GM06990 (cell line): Measurements from ENCODE around the gene KATNB1.
"Not testable (repeated sequence)": the region's sequence is repeated elsewhere in the genome, so short reads cannot be mapped to it uniquely, and the experiment has no call there.

Experiments
- DNase-seq: peaks from one replicate; pipeline ENCODE4 v3.0.0-alpha.2; 2011; ENCODE audit not compliant: insufficient read length; ENCODE audit errors: extremely low read depth
- H3K27me3 ChIP-seq: replicated peaks from 2 replicates; pipeline ENCODE4 v1.6.0; 2011; ENCODE audit warnings: low read length; ENCODE audit not compliant: control insufficient read depth, insufficient read depth
- H3K36me3 ChIP-seq: 2 replicates; pipeline ENCODE4 v1.5.1; 2011; ENCODE audit warnings: low read length; ENCODE audit not compliant: control insufficient read depth, insufficient read depth
- H3K4me3 ChIP-seq: replicated peaks from 2 replicates; pipeline ENCODE4 v1.5.1; 2011; ENCODE audit warnings: low read depth, mild to moderate bottlenecking, control low read depth, low read length
- CTCF ChIP-seq: IDR thresholded peaks from 2 replicates; pipeline ENCODE4 v1.5.1; 2011; ENCODE audit warnings: low read length, control low read depth, mild to moderate bottlenecking, inconsistent platforms; ENCODE audit not compliant: insufficient read depth, poor library complexity, severe bottlenecking

The KATNB1 gene

GRCh38 chr16:57773655-57774295, 38.2 kb downstream of the KATNB1 start:
- no peak for DNase-seq
- no peak for TF ChIP-seq CTCF
- H3K36me3 ChIP-seq, result no peaks in the 10 kb centered on the region

GRCh38 chr16:57774705-57775285, 39.2 kb downstream of the KATNB1 start:
- H3K4me3 ChIP-seq, result no peak overlapping the region
- no peaks in the 10 kb centered on the region for H3K36me3 ChIP-seq
- H3K27me3 ChIP-seq, result no peaks in the 10 kb centered on the region; the same call in 1 of the 2 replicates
- no peak for TF ChIP-seq CTCF
- no peak for DNase-seq

More at GRCh38 chr16:57773655-57774295, 38.2 kb downstream of the KATNB1 start:
- H3K4me3 ChIP-seq, result no peak overlapping the region
- no peaks in the 10 kb centered on the region; the same call in 1 of the 2 replicates for H3K27me3 ChIP-seq

- TF ChIP-seq CTCF, result peak; percentile 32
- no peak for DNase-seq
- Histone ChIP-seq H3K27me3 (no peaks in the 10 kb centered on the region; the same call in 1 of the 2 replicates), H3K36me3 (no peaks in the 10 kb centered on the region), H3K4me3 (no peak overlapping the region)
These were observed 40.3 kb downstream of the KATNB1 start for GRCh38 chr16:57775661-57776469.

GRCh38 chr16:57778658-57779057, 43.1 kb downstream of the KATNB1 start:
- no peak overlapping the region for H3K4me3 ChIP-seq
- H3K27me3 ChIP-seq, result no peaks in the 10 kb centered on the region; the same call in 1 of the 2 replicates
- H3K36me3 ChIP-seq, result no peaks in the 10 kb centered on the region
- TF ChIP-seq CTCF, result no peak
- no peak for DNase-seq

- H3K36me3 ChIP-seq, H3K27me3 ChIP-seq, DNase-seq, H3K4me3 ChIP-seq: not testable (repeated sequence)
These were observed 44.3 kb downstream of the KATNB1 start for GRCh38 chr16:57779836-57780235.

GRCh38 chr16:57781349-57781740, 45.8 kb downstream of the KATNB1 start:
- H3K27me3 ChIP-seq, result no peaks in the 10 kb centered on the region; the same call in 1 of the 2 replicates
- H3K36me3 ChIP-seq, result no peaks in the 10 kb centered on the region
- TF ChIP-seq CTCF, result no peak
- no peak overlapping the region for H3K4me3 ChIP-seq
- no peak for DNase-seq
